Ishikawa (cell line): ENCODE measurements around the gene TIMP2.

Experiments
- CREB1 ChIP-seq: IDR thresholded peaks from 2 replicates; pipeline ENCODE4 v1.6.1; 2012; ENCODE audit warnings: low read depth
- EGR1 ChIP-seq: IDR thresholded peaks from 2 replicates; pipeline ENCODE4 v1.6.1; 2012
- EP300 ChIP-seq: IDR thresholded peaks from 2 replicates; pipeline ENCODE4 v1.6.1; 2012; ENCODE audit warnings: borderline replicate concordance
- FOXM1 ChIP-seq: IDR thresholded peaks from 2 replicates; pipeline ENCODE4 v1.6.1; 2012; ENCODE audit warnings: low read depth, borderline replicate concordance
- MAX ChIP-seq: IDR thresholded peaks from 2 replicates; pipeline ENCODE4 v1.6.1; 2012
- NFIC ChIP-seq: IDR thresholded peaks from 2 replicates; pipeline ENCODE4 v1.6.1; 2012
- RAD21 ChIP-seq: IDR thresholded peaks from 2 replicates; pipeline ENCODE4 v1.6.1; 2012; ENCODE audit warnings: low read depth
- TAF1 ChIP-seq: IDR thresholded peaks from 2 replicates; pipeline ENCODE4 v1.6.1; 2012; ENCODE audit warnings: low read depth, mild to moderate bottlenecking
- TCF12 ChIP-seq: IDR thresholded peaks from 2 replicates; pipeline ENCODE4 v1.6.1; 2012; ENCODE audit warnings: low read depth
- YY1 ChIP-seq: IDR thresholded peaks from 2 replicates; pipeline ENCODE4 v1.6.1; 2012; ENCODE audit warnings: low read depth
- TF ChIP-seq, protein P1 (sequence below): IDR thresholded peaks from 2 replicates; pipeline ENCODE4 v1.6.1; 2012; ENCODE audit warnings: low read depth, mild to moderate bottlenecking
- TF ChIP-seq, protein P2 (sequence below): IDR thresholded peaks from 2 replicates; pipeline ENCODE4 v1.6.1; 2012

DNA sequence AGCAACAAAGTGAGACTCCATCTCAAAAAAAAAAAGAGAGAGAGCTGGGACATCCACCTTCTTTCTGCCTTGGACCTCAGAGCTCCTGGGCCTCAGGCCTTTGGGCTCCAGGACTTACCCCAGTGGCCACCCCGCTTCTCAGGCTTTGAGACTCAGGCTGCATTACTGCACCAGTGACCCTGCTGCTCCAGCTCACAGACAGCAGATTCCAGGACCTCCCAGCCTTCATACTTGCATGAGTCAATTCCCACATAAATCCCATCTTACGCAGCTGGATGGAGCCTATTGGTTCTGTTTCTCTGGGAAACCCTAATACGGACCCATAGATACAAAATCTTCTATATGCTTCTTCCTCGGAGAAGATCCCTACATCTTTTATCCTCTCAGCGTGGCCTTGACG, 20.1 kb downstream of the TIMP2 start:
- no peak for TF ChIP-seq EGR1
- TF ChIP-seq YY1: no peak
- TF ChIP-seq MAX: no peak
- no peak for TF ChIP-seq NFIC
- no peak for TF ChIP-seq CREB1
- TF ChIP-seq FOXM1: no peak
- TF ChIP-seq, protein P1, sequence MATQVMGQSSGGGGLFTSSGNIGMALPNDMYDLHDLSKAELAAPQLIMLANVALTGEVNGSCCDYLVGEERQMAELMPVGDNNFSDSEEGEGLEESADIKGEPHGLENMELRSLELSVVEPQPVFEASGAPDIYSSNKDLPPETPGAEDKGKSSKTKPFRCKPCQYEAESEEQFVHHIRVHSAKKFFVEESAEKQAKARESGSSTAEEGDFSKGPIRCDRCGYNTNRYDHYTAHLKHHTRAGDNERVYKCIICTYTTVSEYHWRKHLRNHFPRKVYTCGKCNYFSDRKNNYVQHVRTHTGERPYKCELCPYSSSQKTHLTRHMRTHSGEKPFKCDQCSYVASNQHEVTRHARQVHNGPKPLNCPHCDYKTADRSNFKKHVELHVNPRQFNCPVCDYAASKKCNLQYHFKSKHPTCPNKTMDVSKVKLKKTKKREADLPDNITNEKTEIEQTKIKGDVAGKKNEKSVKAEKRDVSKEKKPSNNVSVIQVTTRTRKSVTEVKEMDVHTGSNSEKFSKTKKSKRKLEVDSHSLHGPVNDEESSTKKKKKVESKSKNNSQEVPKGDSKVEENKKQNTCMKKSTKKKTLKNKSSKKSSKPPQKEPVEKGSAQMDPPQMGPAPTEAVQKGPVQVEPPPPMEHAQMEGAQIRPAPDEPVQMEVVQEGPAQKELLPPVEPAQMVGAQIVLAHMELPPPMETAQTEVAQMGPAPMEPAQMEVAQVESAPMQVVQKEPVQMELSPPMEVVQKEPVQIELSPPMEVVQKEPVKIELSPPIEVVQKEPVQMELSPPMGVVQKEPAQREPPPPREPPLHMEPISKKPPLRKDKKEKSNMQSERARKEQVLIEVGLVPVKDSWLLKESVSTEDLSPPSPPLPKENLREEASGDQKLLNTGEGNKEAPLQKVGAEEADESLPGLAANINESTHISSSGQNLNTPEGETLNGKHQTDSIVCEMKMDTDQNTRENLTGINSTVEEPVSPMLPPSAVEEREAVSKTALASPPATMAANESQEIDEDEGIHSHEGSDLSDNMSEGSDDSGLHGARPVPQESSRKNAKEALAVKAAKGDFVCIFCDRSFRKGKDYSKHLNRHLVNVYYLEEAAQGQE: no peak
- TF ChIP-seq EP300: no peak
- no peak for TF ChIP-seq RAD21
- TF ChIP-seq TCF12: no peak
- TF ChIP-seq, protein P2, sequence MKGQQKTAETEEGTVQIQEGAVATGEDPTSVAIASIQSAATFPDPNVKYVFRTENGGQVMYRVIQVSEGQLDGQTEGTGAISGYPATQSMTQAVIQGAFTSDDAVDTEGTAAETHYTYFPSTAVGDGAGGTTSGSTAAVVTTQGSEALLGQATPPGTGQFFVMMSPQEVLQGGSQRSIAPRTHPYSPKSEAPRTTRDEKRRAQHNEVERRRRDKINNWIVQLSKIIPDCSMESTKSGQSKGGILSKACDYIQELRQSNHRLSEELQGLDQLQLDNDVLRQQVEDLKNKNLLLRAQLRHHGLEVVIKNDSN: no peak
- TF ChIP-seq TAF1: no peak
